ENCODE data around the gene TRIOBP. TPM values are rescaled to one million over a fixed set of nuclear protein-coding genes. Genes with fewer than 3 reads are reported as not detected.
A peak's percentile ranks its signal among the peaks of the same experiment; 100 is the strongest.

TRIOBP gene
- total RNA-seq, 2 experiments from 2014 or later, result 9.0 to 10.1 TPM

DNA sequence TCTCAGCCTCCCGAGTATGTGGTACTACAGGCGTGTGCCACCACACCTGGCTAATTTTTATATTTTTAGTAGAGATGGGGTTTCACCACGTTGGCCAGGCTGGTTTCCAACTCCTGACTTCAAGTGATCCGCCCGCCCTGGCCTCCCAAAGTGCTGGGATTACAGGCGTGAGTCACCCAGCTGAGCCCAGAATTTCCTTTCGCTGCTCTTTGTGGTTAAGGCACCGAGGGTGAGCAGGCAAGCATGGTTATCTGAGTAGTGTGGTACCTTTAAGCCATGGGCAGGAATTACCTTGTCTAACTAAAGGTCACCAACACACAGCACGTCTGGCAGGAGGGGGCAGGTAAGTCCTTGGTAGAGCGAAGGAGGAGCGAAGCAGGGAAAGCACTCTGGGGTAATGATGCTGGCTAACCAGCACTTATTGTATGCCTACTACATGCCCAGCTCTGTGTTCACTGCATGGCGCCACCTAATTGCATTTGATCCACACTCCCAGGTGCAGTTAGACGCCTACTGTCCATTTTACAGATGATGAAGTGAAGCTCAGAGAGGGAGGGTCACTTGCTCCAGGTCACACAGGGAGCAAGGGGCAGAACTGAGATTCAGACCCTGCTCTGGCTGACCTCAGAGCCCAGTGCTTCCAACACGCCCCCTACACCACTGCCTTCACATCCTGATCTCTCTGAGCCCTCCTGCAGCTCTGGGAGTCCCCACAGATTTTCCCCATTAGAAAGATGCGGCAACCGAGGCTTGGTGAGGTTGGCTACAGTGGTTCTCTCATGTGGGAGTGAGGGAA is 45.7 kb downstream of the TRIOBP start:
- Mint-ChIP-seq H3K27me3 (no peaks in the 10 kb centered on the region), H3K27ac (no peak overlapping the region), H3K4me3 (peak overlapping the region; percentile 34), H3K36me3 (ENCODE audit: low read depth) (peaks cover 4% of the 10 kb centered on the region), H3K9me3 (no peaks in the 10 kb centered on the region), H3K4me1 (ENCODE audit: low read depth) (peaks cover 16% of the 10 kb centered on the region)
- TF ChIP-seq, protein P1, sequence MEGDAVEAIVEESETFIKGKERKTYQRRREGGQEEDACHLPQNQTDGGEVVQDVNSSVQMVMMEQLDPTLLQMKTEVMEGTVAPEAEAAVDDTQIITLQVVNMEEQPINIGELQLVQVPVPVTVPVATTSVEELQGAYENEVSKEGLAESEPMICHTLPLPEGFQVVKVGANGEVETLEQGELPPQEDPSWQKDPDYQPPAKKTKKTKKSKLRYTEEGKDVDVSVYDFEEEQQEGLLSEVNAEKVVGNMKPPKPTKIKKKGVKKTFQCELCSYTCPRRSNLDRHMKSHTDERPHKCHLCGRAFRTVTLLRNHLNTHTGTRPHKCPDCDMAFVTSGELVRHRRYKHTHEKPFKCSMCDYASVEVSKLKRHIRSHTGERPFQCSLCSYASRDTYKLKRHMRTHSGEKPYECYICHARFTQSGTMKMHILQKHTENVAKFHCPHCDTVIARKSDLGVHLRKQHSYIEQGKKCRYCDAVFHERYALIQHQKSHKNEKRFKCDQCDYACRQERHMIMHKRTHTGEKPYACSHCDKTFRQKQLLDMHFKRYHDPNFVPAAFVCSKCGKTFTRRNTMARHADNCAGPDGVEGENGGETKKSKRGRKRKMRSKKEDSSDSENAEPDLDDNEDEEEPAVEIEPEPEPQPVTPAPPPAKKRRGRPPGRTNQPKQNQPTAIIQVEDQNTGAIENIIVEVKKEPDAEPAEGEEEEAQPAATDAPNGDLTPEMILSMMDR (IDR thresholded peaks at IDR 0.05), result no peak
- ATAC-seq (ENCODE audit: poor library complexity) (no peak), DNase-seq (peak in 2 of 14 experiments; percentile 32 to 42)
- POLR2A ChIA-PET, result no interaction called here
- H3K9me3 ChIP-seq (ENCODE audit: control insufficient read depth in 1 of 2, insufficient read depth in 1 of 2, low read length in 2 of 2), result no peaks in the 10 kb centered on the region
- no peaks in the 10 kb centered on the region for H3K27me3 ChIP-seq (ENCODE audit: control insufficient read depth in 1 of 2, insufficient read depth in 2 of 2, low read length in 2 of 2)
- intact Hi-C loops (cut with DNase I, micrococcal nuclease), result no loop called here
- CTCF ChIA-PET, result interaction anchor here (0.6 kb wide), 1 partner anchor 40 kb away, joined by 4 read pairs; no protein-coding TSS in a partner anchor
- H3K4me3 ChIP-seq (ENCODE audit: low read length), result no peak overlapping the region
- H3K4me1 ChIP-seq (ENCODE audit: insufficient read depth, low read length), result peaks cover 25% of the 10 kb centered on the region
- no peaks in the 10 kb centered on the region for H3K36me3 ChIP-seq (ENCODE audit: insufficient read depth, low read length)
- H3K27ac ChIP-seq (ENCODE audit: low read depth in 1 of 2, low read length in 2 of 2), result no peak overlapping the region

DNA sequence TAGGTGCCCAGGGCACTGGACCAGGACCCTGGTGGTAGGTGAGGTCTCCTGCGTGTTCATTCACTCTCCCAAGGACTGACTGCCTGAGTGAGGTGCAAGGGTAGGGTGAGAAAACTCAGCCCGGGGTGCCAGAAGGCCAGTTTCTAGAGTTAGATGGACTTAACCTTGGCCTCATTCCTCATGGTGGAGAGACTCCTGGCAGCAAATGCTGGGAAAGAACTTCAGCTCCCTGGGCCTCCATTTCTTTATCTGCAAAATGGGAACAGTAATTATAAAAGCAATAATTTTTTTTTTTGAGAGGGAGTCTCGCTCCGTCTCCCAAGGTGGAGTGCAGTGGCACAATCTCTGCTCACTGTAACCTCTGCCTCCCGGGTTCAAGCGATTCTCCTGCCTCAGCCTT is 47.7 kb downstream of the TRIOBP start:
- Histone ChIP-seq H3K27ac (ENCODE audit: low read depth in 1 of 2, low read length in 2 of 2) (no peak overlapping the region), H3K4me1 (ENCODE audit: insufficient read depth, low read length) (peaks cover 30% of the 10 kb centered on the region), H3K27me3 (ENCODE audit: control insufficient read depth in 1 of 2, insufficient read depth in 2 of 2, low read length in 2 of 2) (no peaks in the 10 kb centered on the region), H3K36me3 (ENCODE audit: insufficient read depth, low read length) (no peaks in the 10 kb centered on the region), H3K4me3 (ENCODE audit: low read length) (no peak overlapping the region), H3K9me3 (ENCODE audit: control insufficient read depth in 1 of 2, insufficient read depth in 1 of 2, low read length in 2 of 2) (no peaks in the 10 kb centered on the region)
- H3K27me3 Mint-ChIP-seq, result no peaks in the 10 kb centered on the region
- no peak for DNase-seq
- no peak overlapping the region for H3K27ac Mint-ChIP-seq
- peaks cover 4% of the 10 kb centered on the region for H3K36me3 Mint-ChIP-seq (ENCODE audit: low read depth)
- CTCF ChIA-PET, result no interaction called here
- peak overlapping the region; percentile 96 for H3K4me3 Mint-ChIP-seq
- ATAC-seq (ENCODE audit: poor library complexity), result no peak
- intact Hi-C loops (cut with DNase I, micrococcal nuclease), result no loop called here
- H3K4me1 Mint-ChIP-seq (ENCODE audit: low read depth), result peaks cover 22% of the 10 kb centered on the region
- TF ChIP-seq, protein P1 (IDR thresholded peaks at IDR 0.05), result no peak
- H3K9me3 Mint-ChIP-seq, result no peaks in the 10 kb centered on the region
- POLR2A ChIA-PET, result interaction anchor here (1.2 kb wide), 1 partner anchor 63 kb away, joined by 3 read pairs; no protein-coding TSS in a partner anchor

DNA sequence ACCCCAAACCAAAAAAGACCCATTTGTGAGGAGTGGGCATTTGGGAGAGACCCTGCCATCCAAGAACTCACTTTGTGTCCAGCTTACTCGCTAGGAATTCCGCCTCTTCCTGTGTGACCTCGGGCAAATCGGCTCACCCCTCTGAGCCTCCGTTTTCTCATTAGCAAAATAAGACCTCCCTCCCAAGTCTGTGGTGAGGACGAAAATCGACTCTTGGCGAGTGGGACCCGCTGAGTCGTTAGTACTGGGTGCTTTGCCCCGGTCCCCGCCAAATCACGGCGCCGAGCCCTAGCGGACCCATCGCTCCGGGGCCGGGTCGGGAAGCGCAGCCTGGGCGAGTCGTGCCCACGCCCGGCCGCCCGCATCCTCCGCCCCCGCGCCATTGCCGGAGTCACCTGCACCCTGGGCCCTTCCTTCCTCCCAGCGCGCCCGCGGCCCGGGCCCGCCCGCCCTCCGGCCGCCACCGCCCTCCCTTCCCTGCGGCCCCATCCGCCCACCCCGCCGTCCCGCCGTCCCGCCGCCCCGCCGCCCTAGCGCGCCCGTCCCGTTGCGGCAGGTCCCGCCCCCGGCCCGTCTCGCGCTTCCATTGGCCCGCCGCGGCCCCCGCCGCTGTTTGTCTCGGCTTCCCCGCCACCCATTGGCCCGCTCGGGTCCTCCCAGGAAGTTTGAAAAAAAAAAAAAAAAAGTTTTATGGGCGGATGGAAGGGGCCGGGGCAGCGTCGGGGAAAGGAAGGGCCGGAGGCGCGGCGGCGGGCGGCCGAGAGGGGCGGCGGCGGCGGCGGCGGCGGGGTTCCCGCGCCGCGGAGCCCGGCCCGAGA is 48.9 kb downstream of the TRIOBP start:
- DNase-seq (peak; percentile 68 to 92 (median 84)), ATAC-seq (ENCODE audit: poor library complexity) (peak; percentile 95)
- Mint-ChIP-seq H3K27ac (peak overlapping the region; percentile 83), H3K4me3 (peak overlapping the region; percentile 96), H3K4me1 (ENCODE audit: low read depth) (peaks cover 22% of the 10 kb centered on the region), H3K36me3 (ENCODE audit: low read depth) (peaks cover 4% of the 10 kb centered on the region), H3K9me3 (no peaks in the 10 kb centered on the region), H3K27me3 (no peaks in the 10 kb centered on the region)
- Histone ChIP-seq H3K4me1 (ENCODE audit: insufficient read depth, low read length) (peaks cover 27% of the 10 kb centered on the region), H3K27ac (ENCODE audit: low read depth in 1 of 2, low read length in 2 of 2) (peak overlapping the region in 1 of 2 donors; percentile 13), H3K4me3 (ENCODE audit: low read length) (peak overlapping the region; percentile 90), H3K27me3 (ENCODE audit: control insufficient read depth in 1 of 2, insufficient read depth in 2 of 2, low read length in 2 of 2) (no peaks in the 10 kb centered on the region), H3K9me3 (ENCODE audit: control insufficient read depth in 1 of 2, insufficient read depth in 1 of 2, low read length in 2 of 2) (no peaks in the 10 kb centered on the region), H3K36me3 (ENCODE audit: insufficient read depth, low read length) (no peaks in the 10 kb centered on the region)
- ChIA-PET POLR2A (interaction anchor here (1.2 kb wide), 1 partner anchor 64 kb away, joined by 3 read pairs; no protein-coding TSS in a partner anchor), CTCF (no interaction called here)
- TF ChIP-seq, protein P1 (IDR thresholded peaks at IDR 0.05), result no peak
- intact Hi-C loops (cut with DNase I, micrococcal nuclease), result loop anchor here in 1 of 2 experiments (2.0 to 5.0 kb wide), 5 partner anchors 59 to 138 kb away; partner anchors contain the start of genes ANKRD54, GCAT, GGA1 and NOL12

All from CD4-positive, alpha-beta T cell (primary cell).